Activated naive CD4-positive, alpha-beta T cell treated with anti-CD3 and anti-CD28 coated beads, Interleukin-2, amount 50 U/mL, for 24 hours (primary cell): ENCODE data around the gene LCN12.

ENCODE experiments used
- H3K27ac Mint-ChIP-seq: one replicate; pipeline ENCODE4 v1.8.0; 2021; ENCODE audit warnings: mild to moderate bottlenecking, mixed read lengths
- H3K27me3 Mint-ChIP-seq: one replicate; pipeline ENCODE4 v1.8.0; 2021; ENCODE audit warnings: mixed read lengths
- H3K36me3 Mint-ChIP-seq: one replicate; pipeline ENCODE4 v1.8.0; 2021; ENCODE audit warnings: mixed read lengths
- H3K4me1 Mint-ChIP-seq: one replicate; pipeline ENCODE4 v1.8.0; 2021; ENCODE audit warnings: mixed read lengths
- H3K4me3 Mint-ChIP-seq: one replicate; pipeline ENCODE4 v1.8.0; 2021; ENCODE audit warnings: mild to moderate bottlenecking, mixed read lengths
- H3K9me3 Mint-ChIP-seq: one replicate; pipeline ENCODE4 v1.8.0; 2021; ENCODE audit warnings: mixed read lengths

The LCN12 gene

DNA sequence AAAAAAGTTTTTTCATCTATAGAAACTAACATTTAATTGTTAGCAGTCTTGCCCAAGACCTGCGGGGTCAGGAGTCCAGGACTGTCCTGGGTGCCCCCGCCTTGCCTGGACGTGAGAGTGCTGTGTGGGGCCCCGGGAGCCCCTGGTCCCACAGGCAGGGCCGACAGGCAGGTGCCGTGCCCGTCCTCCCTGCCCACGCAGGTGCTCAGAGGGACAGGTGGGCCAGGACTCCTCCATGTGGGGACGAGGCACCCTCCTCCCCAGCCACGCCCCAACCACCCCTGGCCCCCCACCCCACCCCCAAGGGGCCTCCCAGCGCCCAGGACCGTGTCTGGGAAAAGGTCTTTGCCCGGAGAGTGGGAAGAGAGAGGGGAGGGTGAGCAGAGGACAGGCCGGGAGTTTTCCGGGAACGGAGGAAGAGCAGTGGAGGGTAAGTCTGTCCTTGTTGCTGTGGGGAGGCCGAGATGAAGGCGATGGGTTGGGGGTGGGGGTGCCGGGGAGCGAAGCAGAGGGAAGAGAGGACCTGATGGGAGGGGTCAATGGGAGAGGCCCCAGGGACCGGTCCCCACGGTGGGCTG is 2.7 kb upstream of the LCN12 start:
- H3K27ac Mint-ChIP-seq: no peak overlapping the region
- no peaks in the 10 kb centered on the region for H3K27me3 Mint-ChIP-seq
- H3K4me3 Mint-ChIP-seq: peak overlapping the region; percentile 81
- H3K36me3 Mint-ChIP-seq: no peaks in the 10 kb centered on the region
- peaks cover 4% of the 10 kb centered on the region for H3K4me1 Mint-ChIP-seq
- no peaks in the 10 kb centered on the region for H3K9me3 Mint-ChIP-seq

DNA sequence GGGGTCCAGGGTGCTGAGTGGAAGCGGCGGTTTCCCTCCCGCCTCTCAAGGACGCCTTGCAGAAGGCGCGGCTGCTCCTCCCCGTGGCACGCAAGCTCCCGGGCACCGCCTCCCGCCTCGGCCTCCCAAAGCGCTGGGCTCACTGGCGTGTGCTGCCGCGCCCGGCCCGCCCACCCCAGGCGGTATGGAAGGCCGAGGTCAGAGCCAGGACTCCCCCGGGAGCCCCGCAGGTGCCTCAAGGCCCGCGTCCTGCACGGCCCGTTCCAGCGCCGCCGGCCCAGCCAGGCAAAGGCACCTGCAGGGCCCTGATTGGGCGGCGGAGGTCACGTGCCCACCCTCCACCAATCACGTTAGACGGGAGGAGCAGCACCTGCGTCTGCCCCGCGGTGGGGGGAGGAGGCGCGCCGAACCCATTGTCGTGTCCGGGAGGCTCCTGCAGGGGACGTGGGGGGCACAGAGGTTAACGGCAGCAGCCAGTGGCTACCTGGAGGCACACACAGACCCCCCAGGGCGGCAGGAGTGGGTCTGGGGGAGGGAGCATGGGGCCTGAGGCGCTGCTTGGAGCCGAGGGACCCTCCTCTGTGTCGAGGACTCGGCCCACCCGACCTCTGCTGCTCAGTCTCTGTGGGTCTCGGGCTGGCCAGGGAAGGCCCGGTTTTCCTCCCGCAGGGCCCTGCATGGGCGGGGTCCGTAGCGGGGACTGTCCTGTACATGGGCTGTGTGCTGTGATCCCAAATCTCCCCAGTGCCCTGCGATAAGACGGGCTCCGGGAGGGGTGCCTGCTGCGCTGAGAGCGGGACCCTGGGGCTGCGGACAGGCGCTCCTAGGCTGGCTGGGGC is 2.0 kb upstream of the LCN12 start:
- H3K4me1 Mint-ChIP-seq: no peaks in the 10 kb centered on the region
- no peaks in the 10 kb centered on the region for H3K36me3 Mint-ChIP-seq
- peak overlapping the region; percentile 80 for H3K27ac Mint-ChIP-seq
- H3K9me3 Mint-ChIP-seq: no peaks in the 10 kb centered on the region
- H3K4me3 Mint-ChIP-seq: peak overlapping the region; percentile 82
- no peaks in the 10 kb centered on the region for H3K27me3 Mint-ChIP-seq

DNA sequence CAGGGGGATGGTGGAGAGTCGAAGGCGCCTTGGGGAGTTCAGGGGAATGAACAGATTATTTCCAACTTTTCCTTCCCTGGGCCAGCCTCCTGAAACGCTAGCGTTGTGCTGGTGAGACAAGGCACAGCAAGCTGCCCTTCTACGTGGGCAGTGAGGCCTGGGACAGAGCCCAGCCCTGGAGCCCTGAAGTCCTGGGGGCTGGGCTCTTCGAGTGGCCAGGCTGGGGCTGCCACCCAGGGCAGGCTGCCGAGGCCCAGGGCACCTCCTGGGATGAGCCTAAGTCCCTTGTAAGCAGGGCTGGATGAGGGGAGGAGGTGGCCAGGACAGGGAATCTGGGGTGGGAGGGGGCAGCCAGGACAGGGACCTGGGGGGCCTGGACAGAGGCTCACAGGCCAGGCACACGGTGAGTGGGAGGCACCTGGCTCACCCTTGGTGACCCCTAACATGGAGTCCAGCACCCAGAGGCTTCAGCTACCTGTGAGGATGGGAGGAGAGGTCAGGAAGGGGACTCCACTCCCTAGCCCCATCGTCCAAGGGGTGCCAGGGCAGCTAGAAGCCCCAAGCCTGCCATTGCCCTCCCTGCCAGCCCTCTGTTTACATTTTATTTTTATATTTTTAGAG is 1.3 kb upstream of the LCN12 start:
- H3K4me3 Mint-ChIP-seq: peak overlapping the region; percentile 82
- H3K27me3 Mint-ChIP-seq: no peaks in the 10 kb centered on the region
- H3K27ac Mint-ChIP-seq: no peak overlapping the region
- no peaks in the 10 kb centered on the region for H3K4me1 Mint-ChIP-seq
- no peaks in the 10 kb centered on the region for H3K36me3 Mint-ChIP-seq
- H3K9me3 Mint-ChIP-seq: no peaks in the 10 kb centered on the region

DNA sequence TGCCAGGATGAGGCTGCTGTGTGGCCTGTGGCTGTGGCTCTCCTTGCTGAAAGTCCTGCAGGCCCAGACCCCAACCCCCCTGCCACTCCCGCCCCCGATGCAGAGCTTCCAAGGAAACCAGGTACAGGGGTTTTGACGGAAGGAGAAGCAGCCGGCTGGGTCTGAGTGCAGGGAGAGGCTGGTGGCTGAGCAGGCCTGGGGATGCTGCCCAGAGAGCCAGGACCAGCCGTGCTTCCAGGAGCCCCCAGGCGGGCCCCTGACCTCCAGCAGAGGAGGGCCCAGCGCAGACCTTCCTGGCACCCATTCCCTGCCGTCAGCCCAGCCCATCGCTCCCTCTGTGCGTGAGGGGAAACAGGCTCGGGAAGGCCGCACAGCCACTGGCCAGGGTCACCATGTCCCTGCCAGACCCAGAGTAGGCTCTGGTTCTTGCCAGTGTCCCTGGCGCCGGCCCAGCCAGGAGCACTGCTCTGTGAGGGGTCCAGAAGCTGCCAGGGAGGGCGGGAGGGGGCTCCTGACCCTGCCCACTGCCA is 313 bp downstream of the LCN12 start:
- Mint-ChIP-seq H3K4me3 (no peak overlapping the region), H3K36me3 (peaks cover 2% of the 10 kb centered on the region), H3K27ac (no peak overlapping the region), H3K9me3 (peaks cover 5% of the 10 kb centered on the region), H3K4me1 (no peaks in the 10 kb centered on the region), H3K27me3 (no peaks in the 10 kb centered on the region)

DNA sequence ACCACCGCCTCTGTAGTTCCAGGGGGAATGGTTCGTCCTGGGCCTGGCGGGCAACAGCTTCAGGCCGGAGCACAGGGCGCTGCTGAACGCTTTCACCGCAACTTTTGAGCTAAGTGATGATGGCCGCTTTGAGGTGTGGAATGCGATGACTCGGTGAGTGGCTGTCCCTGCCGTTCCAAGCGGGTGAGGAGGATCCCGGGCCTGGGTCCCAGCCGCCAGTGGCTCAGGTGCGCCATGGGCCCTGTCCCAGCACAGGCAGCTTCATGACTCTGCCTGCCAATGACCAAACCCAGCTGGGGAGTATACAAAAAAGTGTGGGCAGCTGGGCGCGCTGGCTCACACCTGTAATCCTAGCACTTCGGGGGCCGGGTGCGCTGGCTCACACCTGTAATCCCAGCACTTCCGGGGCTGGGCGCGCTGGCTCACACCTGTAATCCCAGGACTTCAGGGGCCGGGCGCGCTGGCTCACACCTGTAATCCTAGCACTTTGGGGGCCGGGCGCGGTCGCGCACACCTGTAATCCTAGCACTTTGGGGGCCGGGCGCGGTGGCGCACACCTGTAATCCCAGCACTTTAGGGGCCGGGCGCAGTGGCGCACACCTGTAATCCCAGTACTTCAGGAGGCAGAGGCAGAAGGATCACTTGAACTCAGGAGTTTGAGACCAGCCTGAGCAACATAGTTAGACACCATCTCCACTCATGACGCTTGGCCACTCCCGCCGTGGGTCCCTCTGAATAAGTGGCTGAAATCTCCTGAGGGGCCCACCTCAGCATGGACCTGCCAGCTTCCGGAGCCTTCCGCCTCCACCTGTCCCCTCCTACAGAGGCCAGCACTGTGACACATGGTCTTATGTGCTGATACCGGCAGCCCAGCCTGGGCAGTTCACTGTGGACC is 1.1 kb downstream of the LCN12 start:
- peaks cover 2% of the 10 kb centered on the region for H3K36me3 Mint-ChIP-seq
- H3K27ac Mint-ChIP-seq: no peak overlapping the region
- no peaks in the 10 kb centered on the region for H3K4me1 Mint-ChIP-seq
- no peaks in the 10 kb centered on the region for H3K27me3 Mint-ChIP-seq
- no peak overlapping the region for H3K4me3 Mint-ChIP-seq
- peaks cover 5% of the 10 kb centered on the region for H3K9me3 Mint-ChIP-seq

DNA sequence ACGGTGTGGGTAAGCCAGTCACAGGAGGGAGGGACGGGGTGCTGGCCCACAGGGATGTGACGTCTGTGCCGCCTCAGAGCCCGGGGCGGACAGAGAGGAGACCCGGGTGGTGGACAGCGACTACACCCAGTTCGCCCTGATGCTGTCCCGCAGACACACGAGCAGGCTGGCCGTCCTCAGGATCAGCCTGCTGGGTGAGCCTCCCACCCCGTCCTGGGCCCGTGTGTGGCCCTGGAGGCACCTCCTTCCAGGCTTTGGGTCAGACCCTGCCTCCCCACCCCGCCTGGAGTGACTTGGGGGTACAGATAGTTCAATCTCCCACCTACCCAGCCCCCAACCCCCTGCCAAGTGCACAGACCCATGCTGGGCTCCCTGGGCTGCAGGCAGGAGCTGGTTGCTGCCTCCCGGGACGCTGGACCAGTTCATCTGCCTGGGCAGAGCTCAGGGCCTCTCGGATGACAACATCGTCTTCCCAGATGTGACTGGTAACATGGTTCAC is 1.7 kb downstream of the LCN12 start:
- H3K4me1 Mint-ChIP-seq: no peaks in the 10 kb centered on the region
- H3K27ac Mint-ChIP-seq: no peak overlapping the region
- peaks cover 5% of the 10 kb centered on the region for H3K9me3 Mint-ChIP-seq
- no peak overlapping the region for H3K4me3 Mint-ChIP-seq
- peaks cover 2% of the 10 kb centered on the region for H3K36me3 Mint-ChIP-seq
- no peaks in the 10 kb centered on the region for H3K27me3 Mint-ChIP-seq

DNA sequence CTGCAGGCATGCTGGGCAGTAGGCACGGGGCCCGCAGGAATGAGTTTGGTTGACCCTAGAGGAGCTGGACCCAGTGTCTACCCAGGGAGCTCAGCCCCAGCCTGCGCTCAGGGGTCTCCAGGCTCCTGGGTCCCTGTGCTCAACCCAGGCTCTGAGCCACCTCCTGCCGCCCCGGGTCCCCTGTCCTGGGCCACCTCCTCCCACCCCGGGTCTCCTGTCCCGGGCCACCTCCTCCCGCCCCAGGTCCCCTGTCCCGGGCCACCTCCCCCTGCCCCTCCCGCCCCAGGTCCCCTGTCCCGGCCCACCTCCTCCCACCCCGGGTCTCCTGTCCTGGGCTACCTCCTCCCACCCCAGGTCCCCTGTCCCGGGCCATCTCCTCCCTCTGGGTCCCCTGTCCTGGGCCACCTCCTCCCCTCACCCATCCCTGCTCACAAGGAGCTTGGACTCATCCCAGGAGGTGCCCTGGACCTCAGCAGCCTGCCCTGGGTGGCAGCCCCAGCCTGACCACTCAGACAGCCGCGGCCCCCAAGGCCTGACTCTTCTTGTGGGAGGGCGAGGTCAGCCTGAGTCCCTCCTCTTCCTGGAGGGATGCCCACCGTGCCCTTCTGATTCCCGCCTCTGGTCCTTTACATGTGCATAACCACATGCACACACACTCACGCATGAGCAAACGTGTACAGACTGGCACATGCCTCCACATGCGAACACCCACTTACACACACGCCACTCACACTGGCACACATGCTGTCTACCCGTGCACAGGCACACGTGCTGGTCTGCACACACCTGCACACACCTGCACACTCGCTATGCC is 2.4 kb downstream of the LCN12 start:
- H3K4me3 Mint-ChIP-seq: no peak overlapping the region
- H3K27me3 Mint-ChIP-seq: no peaks in the 10 kb centered on the region
- H3K9me3 Mint-ChIP-seq: peaks cover 5% of the 10 kb centered on the region
- no peak overlapping the region for H3K27ac Mint-ChIP-seq
- peaks cover 2% of the 10 kb centered on the region for H3K36me3 Mint-ChIP-seq
- H3K4me1 Mint-ChIP-seq: no peaks in the 10 kb centered on the region

DNA sequence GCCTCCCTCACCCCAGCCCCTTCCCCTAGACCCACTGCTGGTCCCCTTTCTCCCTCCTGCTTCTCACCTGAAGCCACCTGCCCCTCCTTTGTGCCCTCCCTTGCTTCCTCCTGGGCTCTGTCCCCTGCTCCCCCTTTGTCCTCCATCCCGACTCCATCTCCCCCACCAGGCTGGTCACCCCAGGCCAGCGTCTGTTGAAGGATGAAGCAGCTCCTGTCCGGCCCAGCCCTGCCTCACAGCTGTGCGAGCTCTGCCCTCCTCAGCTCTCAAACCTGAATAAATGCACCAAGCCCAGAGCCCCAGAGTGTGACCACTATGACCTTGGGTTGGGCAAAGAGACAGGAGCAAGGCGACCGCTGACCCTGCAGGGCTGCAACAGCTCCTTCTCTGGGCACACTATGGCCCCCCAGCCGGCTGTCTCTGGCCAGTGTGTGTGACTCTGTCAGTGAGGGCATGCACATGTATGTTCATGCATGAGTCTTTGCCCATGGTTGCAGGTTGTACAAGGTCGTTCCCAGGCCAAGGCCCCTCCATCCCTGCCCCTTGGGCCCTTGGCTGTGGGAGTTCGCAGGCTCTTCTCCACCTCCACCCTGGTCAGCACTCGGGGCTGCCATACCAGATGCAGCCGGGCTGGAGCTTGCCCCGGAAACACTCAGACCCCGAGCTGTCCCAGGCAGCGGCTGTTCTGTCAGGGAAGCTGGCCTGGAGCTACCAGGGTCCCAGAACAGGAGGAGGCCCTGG is 3.3 kb downstream of the LCN12 start:
- Mint-ChIP-seq H3K27ac (no peak overlapping the region), H3K9me3 (peaks cover 5% of the 10 kb centered on the region), H3K4me3 (no peak overlapping the region), H3K4me1 (peaks cover 3% of the 10 kb centered on the region), H3K27me3 (no peaks in the 10 kb centered on the region), H3K36me3 (peaks cover 2% of the 10 kb centered on the region)

DNA sequence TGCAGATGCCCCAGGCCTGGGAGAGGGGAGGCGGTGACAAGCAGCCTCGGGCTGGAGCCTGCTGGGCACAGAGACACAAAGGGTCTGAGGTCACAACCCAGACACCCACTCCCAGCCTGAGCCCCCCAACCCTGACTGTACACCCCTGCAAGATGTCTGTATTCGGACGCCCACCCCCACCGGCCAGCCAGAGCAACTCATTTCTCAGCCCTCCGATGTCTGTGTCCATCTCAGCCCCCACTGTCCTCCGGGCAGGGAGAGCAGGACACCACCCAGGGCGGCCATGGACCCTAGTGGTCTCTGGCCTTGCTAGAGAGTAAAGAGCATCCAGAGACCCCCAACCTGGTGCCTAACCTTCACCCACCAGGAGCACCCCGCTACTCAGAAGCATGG is 3.9 kb downstream of the LCN12 start:
- no peak overlapping the region for H3K27ac Mint-ChIP-seq
- peaks cover 2% of the 10 kb centered on the region for H3K36me3 Mint-ChIP-seq
- peaks cover 5% of the 10 kb centered on the region for H3K9me3 Mint-ChIP-seq
- no peak overlapping the region for H3K4me3 Mint-ChIP-seq
- H3K4me1 Mint-ChIP-seq: peaks cover 3% of the 10 kb centered on the region
- H3K27me3 Mint-ChIP-seq: no peaks in the 10 kb centered on the region

DNA sequence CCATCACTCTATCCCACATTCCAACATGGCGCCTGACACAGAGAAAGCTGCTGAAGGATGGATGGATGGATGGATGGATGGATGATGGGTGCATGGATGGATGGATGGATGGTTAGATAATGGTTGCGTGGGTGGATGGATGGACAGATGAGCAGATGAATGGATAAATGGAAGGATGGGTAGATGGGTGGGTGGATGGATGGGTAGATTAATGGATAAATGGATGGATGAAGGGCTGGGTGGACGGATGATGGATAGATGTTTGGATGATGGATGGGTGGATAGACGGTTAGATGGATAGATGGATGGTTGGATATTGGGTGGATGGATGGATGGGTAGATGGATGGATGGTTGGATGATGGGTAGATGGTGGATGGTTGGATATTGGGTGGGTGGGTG is 4.5 kb downstream of the LCN12 start:
- Mint-ChIP-seq H3K4me3 (no peak overlapping the region), H3K4me1 (peaks cover 3% of the 10 kb centered on the region), H3K27ac (peak overlapping the region; percentile 71), H3K36me3 (peaks cover 2% of the 10 kb centered on the region), H3K9me3 (peaks cover 5% of the 10 kb centered on the region), H3K27me3 (no peaks in the 10 kb centered on the region)

DNA sequence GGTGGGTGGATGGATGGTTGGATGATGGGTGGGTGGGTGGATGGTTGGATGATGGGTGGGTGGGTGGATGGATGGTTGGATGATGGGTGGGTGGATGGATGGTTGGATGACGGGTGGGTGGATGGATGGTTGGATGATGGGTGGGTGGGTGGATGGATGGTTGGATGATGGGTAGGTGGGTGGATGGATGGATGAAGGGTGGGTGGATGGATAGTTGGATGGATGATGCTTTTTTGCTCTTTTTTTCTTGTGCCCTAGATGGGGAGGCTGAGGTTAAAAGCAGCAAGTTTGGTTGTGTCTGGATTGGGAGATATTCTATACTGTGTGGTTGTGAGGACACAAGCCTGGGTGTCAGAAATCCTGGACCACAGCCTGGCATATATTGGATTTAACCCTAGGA is 5.4 kb downstream of the LCN12 start:
- Mint-ChIP-seq H3K9me3 (peaks cover 5% of the 10 kb centered on the region), H3K4me1 (peaks cover 3% of the 10 kb centered on the region), H3K36me3 (peaks cover 2% of the 10 kb centered on the region), H3K27ac (peak overlapping the region; percentile 55), H3K4me3 (no peak overlapping the region), H3K27me3 (no peaks in the 10 kb centered on the region)

DNA sequence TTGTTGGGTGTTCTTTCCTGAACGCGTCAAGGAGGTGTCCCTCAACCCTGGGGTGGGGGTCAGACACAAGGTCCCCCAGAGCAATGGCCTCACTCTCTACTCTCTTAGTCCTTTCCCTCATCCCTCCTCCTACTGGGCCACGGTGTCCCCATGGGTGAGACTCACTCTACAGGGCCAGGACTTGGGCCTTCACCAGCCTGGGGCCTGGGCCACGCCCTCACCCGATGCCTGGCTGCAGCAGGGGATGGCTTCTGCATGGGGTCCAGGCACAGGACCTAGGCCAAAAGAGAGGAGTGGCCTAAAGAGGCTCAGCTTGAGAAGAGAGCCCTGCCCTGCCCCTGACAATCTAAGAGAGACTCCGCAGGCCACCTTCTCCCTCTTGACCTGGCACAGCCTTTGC is 5.8 kb downstream of the LCN12 start:
- H3K9me3 Mint-ChIP-seq: peaks cover 5% of the 10 kb centered on the region
- H3K27me3 Mint-ChIP-seq: no peaks in the 10 kb centered on the region
- H3K4me1 Mint-ChIP-seq: peaks cover 3% of the 10 kb centered on the region
- H3K36me3 Mint-ChIP-seq: peaks cover 2% of the 10 kb centered on the region
- no peak overlapping the region for H3K4me3 Mint-ChIP-seq
- H3K27ac Mint-ChIP-seq: no peak overlapping the region

DNA sequence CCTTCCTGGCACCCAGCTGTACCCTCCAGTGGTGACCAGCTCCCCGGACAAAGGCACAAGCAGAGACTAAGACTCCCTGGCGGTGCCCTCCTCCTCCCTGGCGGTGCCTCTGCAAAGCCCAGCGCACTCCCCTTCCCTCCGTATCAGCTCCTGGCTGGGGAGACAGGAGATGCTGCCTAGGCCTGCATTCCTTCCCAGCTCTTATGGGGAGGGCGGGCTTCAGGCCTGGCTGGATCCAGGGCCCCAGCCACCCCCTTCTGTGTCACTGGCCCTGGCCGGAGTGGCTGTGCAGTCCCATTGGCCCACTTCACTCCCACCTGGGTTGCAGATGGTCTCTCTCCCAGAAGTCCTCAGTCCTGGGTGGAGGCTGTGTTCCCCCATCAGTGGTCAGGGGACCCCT is 6.4 kb downstream of the LCN12 start:
- H3K9me3 Mint-ChIP-seq: peaks cover 5% of the 10 kb centered on the region
- H3K27me3 Mint-ChIP-seq: no peaks in the 10 kb centered on the region
- H3K4me1 Mint-ChIP-seq: peaks cover 3% of the 10 kb centered on the region
- H3K27ac Mint-ChIP-seq: no peak overlapping the region
- no peak overlapping the region for H3K4me3 Mint-ChIP-seq
- H3K36me3 Mint-ChIP-seq: peaks cover 2% of the 10 kb centered on the region
